ENCODE measurements around the gene ZC3H4. TPM values are rescaled to one million over a fixed set of nuclear protein-coding genes. Genes with fewer than 3 reads are reported as not detected.

ZC3H4 gene
- total RNA-seq, 1 donor from 2014 or later = 56.7 TPM

DNA sequence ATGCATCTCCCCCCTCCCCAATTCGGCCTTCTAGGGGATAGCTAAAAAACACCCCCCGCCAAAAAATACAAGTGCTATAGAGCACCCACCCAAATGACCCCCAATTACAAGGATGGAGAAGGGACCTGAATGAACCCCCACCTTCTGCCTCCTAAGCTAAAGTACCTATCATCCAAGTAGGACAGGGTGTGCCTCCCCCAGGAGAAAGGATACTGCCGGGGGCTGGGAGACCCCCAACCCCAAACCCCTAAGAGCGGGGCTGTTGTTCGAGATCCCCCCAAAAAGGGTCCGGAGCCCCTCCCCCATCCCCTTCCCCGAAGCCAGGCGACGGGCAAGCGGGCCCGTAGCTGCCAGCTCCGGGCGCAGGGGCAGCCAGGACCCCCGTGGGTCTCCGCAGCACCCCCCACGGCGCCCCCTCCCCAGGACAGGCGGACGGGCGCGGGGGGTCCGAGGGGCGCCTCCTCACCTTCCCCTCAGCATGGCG, 1.9 kb downstream of the ZC3H4 start:
- peaks cover 9% of the 10 kb centered on the region for H3K27me3 Mint-ChIP-seq (ENCODE audit: unreplicated experiment)
- peaks cover 28% of the 10 kb centered on the region for H3K36me3 Mint-ChIP-seq (ENCODE audit: low read depth, unreplicated experiment)
- peak overlapping the region; percentile 92 for H3K4me3 Mint-ChIP-seq (ENCODE audit: unreplicated experiment)
- no peak for DNase-seq (ENCODE audit: low spot score)
- H3K9me3 Mint-ChIP-seq (ENCODE audit: unreplicated experiment) = no peaks in the 10 kb centered on the region
- peak overlapping the region; percentile 96 for H3K27ac Mint-ChIP-seq (ENCODE audit: unreplicated experiment)
- H3K4me1 Mint-ChIP-seq (ENCODE audit: unreplicated experiment) = peaks cover 49% of the 10 kb centered on the region
- TF ChIP-seq, protein P1, sequence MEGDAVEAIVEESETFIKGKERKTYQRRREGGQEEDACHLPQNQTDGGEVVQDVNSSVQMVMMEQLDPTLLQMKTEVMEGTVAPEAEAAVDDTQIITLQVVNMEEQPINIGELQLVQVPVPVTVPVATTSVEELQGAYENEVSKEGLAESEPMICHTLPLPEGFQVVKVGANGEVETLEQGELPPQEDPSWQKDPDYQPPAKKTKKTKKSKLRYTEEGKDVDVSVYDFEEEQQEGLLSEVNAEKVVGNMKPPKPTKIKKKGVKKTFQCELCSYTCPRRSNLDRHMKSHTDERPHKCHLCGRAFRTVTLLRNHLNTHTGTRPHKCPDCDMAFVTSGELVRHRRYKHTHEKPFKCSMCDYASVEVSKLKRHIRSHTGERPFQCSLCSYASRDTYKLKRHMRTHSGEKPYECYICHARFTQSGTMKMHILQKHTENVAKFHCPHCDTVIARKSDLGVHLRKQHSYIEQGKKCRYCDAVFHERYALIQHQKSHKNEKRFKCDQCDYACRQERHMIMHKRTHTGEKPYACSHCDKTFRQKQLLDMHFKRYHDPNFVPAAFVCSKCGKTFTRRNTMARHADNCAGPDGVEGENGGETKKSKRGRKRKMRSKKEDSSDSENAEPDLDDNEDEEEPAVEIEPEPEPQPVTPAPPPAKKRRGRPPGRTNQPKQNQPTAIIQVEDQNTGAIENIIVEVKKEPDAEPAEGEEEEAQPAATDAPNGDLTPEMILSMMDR (IDR thresholded peaks at IDR 0.05; ENCODE audit: unreplicated experiment) = no peak

DNA sequence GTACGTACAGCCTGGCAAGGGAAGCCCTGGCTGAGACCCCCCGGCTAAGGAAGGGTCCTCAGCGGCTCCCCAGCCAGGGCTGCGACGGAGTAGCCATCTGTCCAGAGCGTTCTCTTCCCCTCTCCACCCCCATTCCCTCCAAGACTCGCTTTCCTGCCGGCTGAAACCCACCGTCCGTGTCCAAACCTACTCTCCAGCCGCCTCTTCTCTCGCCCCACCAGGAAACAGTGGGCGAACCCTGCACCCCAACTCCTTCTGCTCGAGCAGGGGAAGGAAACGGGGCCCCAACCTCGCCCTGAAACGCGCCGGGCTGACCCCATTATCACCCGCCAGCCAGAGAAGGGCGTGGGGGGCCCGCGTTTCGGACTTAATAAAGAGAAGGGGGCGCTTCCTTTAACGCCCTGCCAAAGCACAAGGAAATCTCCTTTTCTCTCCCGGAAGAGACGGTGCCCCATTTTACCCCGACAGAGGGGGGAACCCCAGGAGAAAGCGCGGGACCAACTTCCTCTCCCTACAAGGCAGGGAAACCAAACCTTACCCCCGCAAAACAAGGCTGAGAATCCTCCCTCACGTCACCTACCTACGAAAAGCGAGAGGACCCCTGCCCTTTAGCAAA, 2.5 kb downstream of the ZC3H4 start:
- peak overlapping the region; percentile 92 for H3K4me3 Mint-ChIP-seq (ENCODE audit: unreplicated experiment)
- DNase-seq (ENCODE audit: low spot score) = no peak

DNA sequence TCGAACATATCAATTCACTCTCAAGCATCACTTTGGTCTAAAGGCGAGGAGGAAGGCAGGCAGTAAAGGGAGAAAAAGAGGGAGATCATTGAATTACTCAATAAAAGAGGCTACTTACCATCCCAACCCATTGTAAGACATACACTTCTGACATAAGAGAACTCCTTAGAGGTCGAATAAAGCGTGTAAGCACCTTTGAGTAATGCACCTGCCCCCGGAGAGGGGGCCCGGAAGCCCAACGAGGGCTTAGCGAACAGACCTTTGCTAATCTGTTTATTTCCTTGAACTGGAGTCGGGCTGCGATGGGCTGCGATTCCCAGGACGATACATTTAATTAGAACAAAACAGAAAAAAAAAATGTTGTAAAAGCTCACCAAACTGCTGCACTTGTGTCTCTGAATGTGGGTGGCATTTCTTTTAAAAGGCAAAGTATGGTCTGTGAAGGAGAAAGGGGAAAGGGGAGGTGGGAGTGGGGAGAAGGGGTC, 3.0 kb downstream of the ZC3H4 start:
- Mint-ChIP-seq H3K27ac (ENCODE audit: unreplicated experiment) (peak overlapping the region; percentile 96), H3K27me3 (ENCODE audit: unreplicated experiment) (peaks cover 9% of the 10 kb centered on the region), H3K4me3 (ENCODE audit: unreplicated experiment) (peak overlapping the region; percentile 92), H3K4me1 (ENCODE audit: unreplicated experiment) (peaks cover 49% of the 10 kb centered on the region), H3K9me3 (ENCODE audit: unreplicated experiment) (no peaks in the 10 kb centered on the region), H3K36me3 (ENCODE audit: low read depth, unreplicated experiment) (peaks cover 28% of the 10 kb centered on the region)
- no peak for DNase-seq (ENCODE audit: low spot score)
- TF ChIP-seq, protein P1 (IDR thresholded peaks at IDR 0.05; ENCODE audit: unreplicated experiment) = no peak

More for the DNA sequence above, 2.5 kb downstream of the ZC3H4 start:
- H3K36me3 Mint-ChIP-seq (ENCODE audit: low read depth, unreplicated experiment) = peaks cover 28% of the 10 kb centered on the region
- H3K9me3 Mint-ChIP-seq (ENCODE audit: unreplicated experiment) = no peaks in the 10 kb centered on the region
- peaks cover 49% of the 10 kb centered on the region for H3K4me1 Mint-ChIP-seq (ENCODE audit: unreplicated experiment)
- peak overlapping the region; percentile 96 for H3K27ac Mint-ChIP-seq (ENCODE audit: unreplicated experiment)
- TF ChIP-seq, protein P1 (IDR thresholded peaks at IDR 0.05; ENCODE audit: unreplicated experiment) = no peak
- H3K27me3 Mint-ChIP-seq (ENCODE audit: unreplicated experiment) = peaks cover 9% of the 10 kb centered on the region

DNA sequence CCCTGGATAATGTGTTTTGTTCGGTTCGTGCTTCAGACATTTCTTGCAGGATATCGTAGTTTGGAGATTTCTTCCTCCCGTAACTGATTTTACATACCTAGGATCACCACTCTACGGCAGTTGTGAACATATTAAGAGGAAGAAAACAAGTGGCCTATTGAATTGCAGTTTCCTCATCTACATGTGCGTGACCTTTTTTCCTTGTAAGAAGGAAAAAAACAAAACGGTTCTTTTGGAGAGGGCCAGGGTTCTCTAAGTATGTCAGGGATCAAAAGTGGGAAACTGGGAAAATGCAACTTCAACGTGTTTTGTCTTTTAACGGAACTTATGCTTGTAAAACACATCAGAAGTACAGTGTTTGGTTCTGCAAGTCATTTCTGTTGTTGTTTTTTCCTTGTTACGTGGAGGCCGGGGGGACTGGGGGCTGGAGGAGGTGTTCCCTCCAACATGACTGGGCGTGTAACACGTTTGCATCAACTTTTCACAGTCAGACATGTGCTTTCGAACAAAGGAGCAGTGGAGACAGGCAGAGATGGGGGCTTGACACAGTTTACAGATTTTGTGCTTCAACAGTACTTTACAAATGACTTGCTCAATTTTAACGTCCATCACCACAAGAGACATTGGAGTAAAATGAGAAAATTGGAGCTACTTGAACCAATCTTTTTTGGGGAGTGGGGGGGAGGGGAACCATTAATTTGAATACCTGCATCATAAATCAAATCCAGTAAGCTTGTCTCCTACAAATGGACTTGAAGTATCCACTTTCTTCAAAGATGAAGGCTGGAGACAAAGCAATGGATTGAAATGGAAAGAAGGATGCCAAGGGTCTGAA, 3.8 kb downstream of the ZC3H4 start:
- H3K27ac Mint-ChIP-seq (ENCODE audit: unreplicated experiment) = peak overlapping the region; percentile 76

More for the DNA sequence above, 3.8 kb downstream of the ZC3H4 start:
- TF ChIP-seq, protein P1 (IDR thresholded peaks at IDR 0.05; ENCODE audit: unreplicated experiment) = no peak
- H3K4me3 Mint-ChIP-seq (ENCODE audit: unreplicated experiment) = peak overlapping the region; percentile 92
- peaks cover 49% of the 10 kb centered on the region for H3K4me1 Mint-ChIP-seq (ENCODE audit: unreplicated experiment)
- peaks cover 9% of the 10 kb centered on the region for H3K27me3 Mint-ChIP-seq (ENCODE audit: unreplicated experiment)
- H3K9me3 Mint-ChIP-seq (ENCODE audit: unreplicated experiment) = no peaks in the 10 kb centered on the region
- H3K36me3 Mint-ChIP-seq (ENCODE audit: low read depth, unreplicated experiment) = peaks cover 28% of the 10 kb centered on the region
- no peak for DNase-seq (ENCODE audit: low spot score)
